ENCODE data around the gene RBSN. TPM values are rescaled to one million over a fixed set of nuclear protein-coding genes. Genes with fewer than 3 reads are reported as not detected.

Gene RBSN
- total and polyA plus RNA-seq, 2 donors from 2014 or later: 5.7 to 24.0 TPM

DNA sequence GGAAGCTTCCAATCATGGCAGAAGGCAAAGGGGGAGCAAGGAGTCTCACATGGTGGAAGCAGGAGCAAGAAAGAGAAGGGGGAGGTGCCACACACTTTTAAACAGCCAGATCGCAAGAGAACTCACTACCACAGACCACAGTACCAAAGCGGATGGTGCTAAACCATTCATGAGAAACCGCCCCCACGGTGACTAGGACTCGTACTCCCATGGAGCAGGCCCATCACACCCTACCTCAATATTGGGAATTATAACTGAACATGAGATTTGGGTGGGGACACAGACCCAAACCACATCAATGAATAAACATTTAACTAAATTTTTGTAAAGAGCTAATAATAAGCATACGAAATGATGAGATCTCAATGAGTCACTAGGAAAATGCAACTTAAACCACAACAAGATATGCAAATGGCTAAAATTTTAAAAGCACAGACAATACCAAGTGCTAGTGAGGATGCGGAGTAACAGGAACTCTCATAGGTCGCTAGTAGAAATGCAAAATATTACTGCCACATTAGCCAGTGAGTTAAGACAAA lies 43.9 kb downstream of the RBSN start:
- Histone ChIP-seq H3K4me3 (ENCODE audit: low read length in 3 of 3) (no peak overlapping the region), H3K9ac (ENCODE audit: low read length in 3 of 3) (no peak overlapping the region), H3K27ac (ENCODE audit: low read depth in 2 of 2, low read length in 2 of 2) (no peak overlapping the region), H3K4me1 (ENCODE audit: control insufficient read depth in 2 of 3, insufficient read depth in 2 of 3, low read depth in 1 of 3, low read length in 3 of 3) (no peaks in the 10 kb centered on the region), H3K36me3 (ENCODE audit: control insufficient read depth in 2 of 3, insufficient read depth in 3 of 3, low read length in 3 of 3) (peaks cover 2 to 34% (median 20%) of the 10 kb centered on the region in 3 donors), H3K9me3 (ENCODE audit: control insufficient read depth in 2 of 3, insufficient read depth in 1 of 3, low read length in 3 of 3) (no peaks in the 10 kb centered on the region), H3K27me3 (ENCODE audit: control insufficient read depth, insufficient read depth, low read length) (no peaks in the 10 kb centered on the region)
- FAIRE-seq (no peak), DNase-seq (no peak)
- TF ChIP-seq, protein P1, sequence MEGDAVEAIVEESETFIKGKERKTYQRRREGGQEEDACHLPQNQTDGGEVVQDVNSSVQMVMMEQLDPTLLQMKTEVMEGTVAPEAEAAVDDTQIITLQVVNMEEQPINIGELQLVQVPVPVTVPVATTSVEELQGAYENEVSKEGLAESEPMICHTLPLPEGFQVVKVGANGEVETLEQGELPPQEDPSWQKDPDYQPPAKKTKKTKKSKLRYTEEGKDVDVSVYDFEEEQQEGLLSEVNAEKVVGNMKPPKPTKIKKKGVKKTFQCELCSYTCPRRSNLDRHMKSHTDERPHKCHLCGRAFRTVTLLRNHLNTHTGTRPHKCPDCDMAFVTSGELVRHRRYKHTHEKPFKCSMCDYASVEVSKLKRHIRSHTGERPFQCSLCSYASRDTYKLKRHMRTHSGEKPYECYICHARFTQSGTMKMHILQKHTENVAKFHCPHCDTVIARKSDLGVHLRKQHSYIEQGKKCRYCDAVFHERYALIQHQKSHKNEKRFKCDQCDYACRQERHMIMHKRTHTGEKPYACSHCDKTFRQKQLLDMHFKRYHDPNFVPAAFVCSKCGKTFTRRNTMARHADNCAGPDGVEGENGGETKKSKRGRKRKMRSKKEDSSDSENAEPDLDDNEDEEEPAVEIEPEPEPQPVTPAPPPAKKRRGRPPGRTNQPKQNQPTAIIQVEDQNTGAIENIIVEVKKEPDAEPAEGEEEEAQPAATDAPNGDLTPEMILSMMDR (IDR thresholded peaks at IDR 0.05; ENCODE audit: borderline replicate concordance, extremely low read depth, insufficient read depth): no peak
- intact Hi-C loops (cut with DNase I): no loop called here

DNA sequence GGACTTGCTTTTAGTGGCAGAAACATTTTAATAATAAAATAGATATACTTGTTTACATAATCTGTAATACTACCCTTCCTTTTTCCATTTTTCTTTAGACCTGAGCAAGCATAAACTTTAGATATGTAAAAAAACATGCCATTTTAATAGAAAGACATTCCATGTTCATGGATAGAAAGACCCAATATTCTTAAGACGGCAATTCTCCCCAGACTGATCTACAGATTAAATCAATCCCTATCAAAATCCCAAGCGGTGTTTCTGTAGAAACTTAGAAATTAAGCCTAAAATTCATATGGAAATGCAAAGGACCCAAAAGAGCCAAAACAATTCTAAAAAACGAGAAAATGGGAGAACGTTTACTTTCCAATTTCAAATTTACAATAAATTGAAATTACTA lies 45.4 kb downstream of the RBSN start:
- H3K27me3 ChIP-seq (ENCODE audit: control insufficient read depth, insufficient read depth, low read length): no peaks in the 10 kb centered on the region
- H3K36me3 ChIP-seq (ENCODE audit: control insufficient read depth in 2 of 3, insufficient read depth in 3 of 3, low read length in 3 of 3): peaks cover 2 to 42% (median 17%) of the 10 kb centered on the region in 3 donors
- H3K4me1 ChIP-seq (ENCODE audit: control insufficient read depth in 2 of 3, insufficient read depth in 2 of 3, low read depth in 1 of 3, low read length in 3 of 3): no peaks in the 10 kb centered on the region
- H3K9ac ChIP-seq (ENCODE audit: low read length in 3 of 3): no peak overlapping the region
- H3K4me3 ChIP-seq (ENCODE audit: low read length in 3 of 3): no peak overlapping the region
- TF ChIP-seq, protein P1 (IDR thresholded peaks at IDR 0.05; ENCODE audit: borderline replicate concordance, extremely low read depth, insufficient read depth): no peak
- intact Hi-C loops (cut with DNase I): no loop called here
- DNase-seq (no peak), FAIRE-seq (no peak)
- H3K9me3 ChIP-seq (ENCODE audit: control insufficient read depth in 2 of 3, insufficient read depth in 1 of 3, low read length in 3 of 3): no peaks in the 10 kb centered on the region
- no peak overlapping the region for H3K27ac ChIP-seq (ENCODE audit: low read depth in 2 of 2, low read length in 2 of 2)

DNA sequence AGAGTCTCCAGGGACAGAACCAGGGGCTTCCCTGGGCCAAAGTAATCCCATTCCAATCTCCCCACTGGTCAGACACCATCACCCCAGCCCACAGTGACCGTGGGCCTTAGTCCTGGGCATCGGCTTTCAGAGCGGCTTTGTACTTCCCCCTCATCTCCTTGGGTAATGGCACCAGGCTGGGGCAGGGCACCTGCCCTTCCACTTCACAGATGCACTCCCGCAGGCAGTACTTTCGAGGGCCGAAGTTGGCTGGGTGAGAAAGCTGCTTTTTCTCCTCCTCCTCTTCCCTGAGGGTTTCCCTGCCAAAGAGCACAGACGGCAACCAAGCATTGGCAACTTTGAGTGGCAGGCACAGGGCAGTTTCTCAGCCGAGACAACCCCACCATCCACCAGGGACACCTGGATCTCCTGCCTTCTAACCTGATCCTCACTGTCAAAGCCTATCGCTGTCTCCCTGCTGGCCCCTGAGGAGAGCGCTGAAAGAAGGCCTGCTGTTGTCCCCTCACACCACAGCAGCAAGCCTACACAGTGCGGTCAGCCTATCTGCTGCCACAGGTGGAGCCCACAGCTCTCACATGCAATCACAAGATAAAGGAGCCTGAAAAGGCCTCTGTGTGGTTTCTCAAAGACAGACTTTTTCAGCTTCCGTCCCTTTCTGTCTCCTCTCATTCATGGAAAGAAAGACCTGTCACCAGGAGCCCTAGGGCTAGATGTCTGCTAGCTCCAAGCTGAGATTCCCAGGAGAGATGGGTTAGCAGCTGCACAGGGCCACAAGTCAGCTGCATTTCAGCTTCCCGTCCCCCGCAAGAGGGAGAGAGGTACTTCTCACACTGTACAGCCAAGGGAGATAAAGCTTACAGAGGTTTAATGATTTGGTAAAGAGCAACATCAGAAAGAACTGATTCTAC lies 46.4 kb downstream of the RBSN start:
- H3K36me3 ChIP-seq (ENCODE audit: control insufficient read depth in 2 of 3, insufficient read depth in 3 of 3, low read length in 3 of 3): peaks cover 2 to 39% (median 16%) of the 10 kb centered on the region in 3 donors
- H3K9ac ChIP-seq (ENCODE audit: low read length in 3 of 3): no peak overlapping the region

More for the DNA sequence above, 46.4 kb downstream of the RBSN start:
- Histone ChIP-seq H3K4me3 (ENCODE audit: low read length in 3 of 3) (no peak overlapping the region), H3K9me3 (ENCODE audit: control insufficient read depth in 2 of 3, insufficient read depth in 1 of 3, low read length in 3 of 3) (no peaks in the 10 kb centered on the region), H3K27ac (ENCODE audit: low read depth in 2 of 2, low read length in 2 of 2) (no peak overlapping the region), H3K4me1 (ENCODE audit: control insufficient read depth in 2 of 3, insufficient read depth in 2 of 3, low read depth in 1 of 3, low read length in 3 of 3) (no peaks in the 10 kb centered on the region), H3K27me3 (ENCODE audit: control insufficient read depth, insufficient read depth, low read length) (no peaks in the 10 kb centered on the region)
- TF ChIP-seq, protein P1 (IDR thresholded peaks at IDR 0.05; ENCODE audit: borderline replicate concordance, extremely low read depth, insufficient read depth): no peak
- DNase-seq: no peak
- intact Hi-C loops (cut with DNase I): no loop called here
- FAIRE-seq: no peak

All from kidney (tissue), 14 donors.